ENCODE measurements around the gene CDK5.
A peak's percentile ranks its signal among the peaks of the same experiment; 100 is the strongest.
"Not testable (repeated sequence)": the region's sequence is repeated elsewhere in the genome, so short reads cannot be mapped to it uniquely, and the experiment has no call there.

The CDK5 gene

DNA sequence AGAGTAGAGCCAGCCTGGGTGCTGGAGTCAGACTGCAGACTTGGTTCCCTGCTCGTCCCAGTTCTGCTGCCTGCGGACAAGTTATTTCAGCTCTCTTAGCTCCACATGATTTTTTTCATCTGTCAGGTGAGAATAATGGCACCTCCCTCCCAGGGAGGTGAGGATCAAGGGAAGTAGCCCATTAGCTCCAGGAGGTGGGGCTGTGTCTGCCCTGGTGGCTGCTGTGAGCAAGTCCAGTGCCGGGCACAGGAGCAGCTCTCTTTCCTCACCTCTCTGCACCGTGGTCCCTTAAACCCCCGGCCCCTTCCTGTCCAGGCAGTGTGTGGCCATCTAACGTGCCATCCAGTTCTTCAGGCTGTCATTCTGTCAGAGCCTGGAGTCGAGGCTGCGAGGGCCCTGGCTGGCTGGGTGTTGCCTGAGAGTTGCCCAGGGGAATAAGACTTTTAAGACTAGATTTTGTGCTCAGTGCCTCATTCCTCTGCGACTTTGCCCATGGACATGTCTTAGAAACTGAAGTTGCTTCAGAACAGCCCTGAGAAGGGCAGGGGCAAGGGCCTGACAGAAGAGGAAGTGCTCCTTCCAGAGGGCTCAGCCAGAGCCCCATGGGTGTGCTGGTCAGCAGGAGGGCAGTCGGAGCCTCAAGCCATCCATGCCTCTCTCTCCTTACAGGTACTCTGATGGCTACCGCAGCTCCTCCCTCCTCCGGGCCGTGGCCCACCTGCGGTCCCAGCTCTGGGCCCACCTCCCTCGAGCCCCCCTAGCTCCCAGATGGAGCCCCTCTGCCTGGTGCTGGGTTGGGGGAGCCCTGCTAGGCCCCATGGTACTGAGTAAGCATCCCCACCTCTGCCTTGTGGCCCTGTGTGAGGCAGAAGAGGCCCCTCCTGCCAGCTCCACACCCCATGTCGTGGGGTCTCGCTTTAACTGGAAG lies 24.5 kb downstream of the CDK5 start:
- peaks cover 10% of the 10 kb centered on the region for H3K4me1 Mint-ChIP-seq (ENCODE audit: low read depth)
- no peaks in the 10 kb centered on the region for H3K9me3 Mint-ChIP-seq
- H3K4me3 Mint-ChIP-seq: no peak overlapping the region
- peaks cover 4% of the 10 kb centered on the region for H3K36me3 Mint-ChIP-seq (ENCODE audit: low read depth)
- H3K27me3 Mint-ChIP-seq (ENCODE audit: low read depth): no peaks in the 10 kb centered on the region
- DNase-seq (ENCODE audit: low spot score): no peak
- no peak overlapping the region for H3K27ac Mint-ChIP-seq

DNA sequence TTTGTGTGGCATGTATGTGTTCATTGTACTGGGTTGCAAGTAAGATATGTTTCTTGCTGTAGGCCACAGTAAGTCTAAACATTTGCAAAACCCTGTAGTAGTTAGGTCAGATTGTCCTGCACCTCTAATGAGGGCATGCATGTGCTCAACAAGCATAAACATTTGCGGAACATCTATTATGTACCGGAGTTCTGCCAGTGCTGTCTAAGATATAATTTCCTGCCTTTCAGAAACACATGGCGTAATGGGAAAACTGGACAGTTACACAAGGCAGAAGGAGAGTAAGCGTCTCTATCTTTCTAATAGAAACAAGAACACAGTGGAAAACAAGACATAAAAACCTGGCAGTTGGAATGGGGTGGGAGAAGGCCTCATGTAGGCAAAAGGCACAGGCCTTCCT lies 26.7 kb downstream of the CDK5 start:
- no peak for DNase-seq (ENCODE audit: low spot score)
- Mint-ChIP-seq H3K27ac (no peak overlapping the region), H3K36me3 (ENCODE audit: low read depth) (peaks cover 2% of the 10 kb centered on the region), H3K4me1 (ENCODE audit: low read depth) (peaks cover 17% of the 10 kb centered on the region), H3K9me3 (no peaks in the 10 kb centered on the region), H3K4me3 (no peak overlapping the region), H3K27me3 (ENCODE audit: low read depth) (no peaks in the 10 kb centered on the region)

DNA sequence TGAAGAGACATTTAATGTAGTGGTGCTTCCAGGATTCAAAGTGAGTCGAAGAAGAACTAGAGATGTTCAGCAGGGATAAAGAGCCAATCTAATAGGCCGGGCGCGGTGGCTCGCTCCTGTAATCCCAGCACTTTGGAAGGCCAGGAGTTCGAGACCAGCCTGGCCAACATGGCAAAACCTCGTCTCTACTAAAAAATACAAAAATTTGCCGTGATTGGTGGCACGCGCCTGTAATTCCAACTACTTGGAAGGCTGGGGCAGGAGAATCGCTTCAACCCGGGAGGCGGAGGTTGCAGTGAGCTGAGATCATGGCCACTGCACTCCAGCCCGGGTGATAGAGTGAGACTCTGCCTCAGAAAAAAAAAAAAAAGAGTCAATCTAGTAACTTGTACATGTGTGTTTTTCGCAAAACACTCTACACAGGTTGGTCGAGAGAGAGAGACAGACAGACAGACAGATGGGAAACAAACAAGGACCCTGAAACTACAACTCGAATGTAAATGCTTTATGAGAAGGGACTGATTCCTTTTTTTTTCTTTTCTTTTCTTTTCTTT lies 28.7 kb downstream of the CDK5 start:
- H3K9me3 Mint-ChIP-seq: no peaks in the 10 kb centered on the region
- H3K36me3 Mint-ChIP-seq (ENCODE audit: low read depth): peaks cover 2% of the 10 kb centered on the region
- peak overlapping the region; percentile 96 for H3K27ac Mint-ChIP-seq
- peak overlapping the region; percentile 96 for H3K4me3 Mint-ChIP-seq
- H3K4me1 Mint-ChIP-seq (ENCODE audit: low read depth): peaks cover 17% of the 10 kb centered on the region
- DNase-seq (ENCODE audit: low spot score): no peak
- H3K27me3 Mint-ChIP-seq (ENCODE audit: low read depth): peaks cover 3% of the 10 kb centered on the region

DNA sequence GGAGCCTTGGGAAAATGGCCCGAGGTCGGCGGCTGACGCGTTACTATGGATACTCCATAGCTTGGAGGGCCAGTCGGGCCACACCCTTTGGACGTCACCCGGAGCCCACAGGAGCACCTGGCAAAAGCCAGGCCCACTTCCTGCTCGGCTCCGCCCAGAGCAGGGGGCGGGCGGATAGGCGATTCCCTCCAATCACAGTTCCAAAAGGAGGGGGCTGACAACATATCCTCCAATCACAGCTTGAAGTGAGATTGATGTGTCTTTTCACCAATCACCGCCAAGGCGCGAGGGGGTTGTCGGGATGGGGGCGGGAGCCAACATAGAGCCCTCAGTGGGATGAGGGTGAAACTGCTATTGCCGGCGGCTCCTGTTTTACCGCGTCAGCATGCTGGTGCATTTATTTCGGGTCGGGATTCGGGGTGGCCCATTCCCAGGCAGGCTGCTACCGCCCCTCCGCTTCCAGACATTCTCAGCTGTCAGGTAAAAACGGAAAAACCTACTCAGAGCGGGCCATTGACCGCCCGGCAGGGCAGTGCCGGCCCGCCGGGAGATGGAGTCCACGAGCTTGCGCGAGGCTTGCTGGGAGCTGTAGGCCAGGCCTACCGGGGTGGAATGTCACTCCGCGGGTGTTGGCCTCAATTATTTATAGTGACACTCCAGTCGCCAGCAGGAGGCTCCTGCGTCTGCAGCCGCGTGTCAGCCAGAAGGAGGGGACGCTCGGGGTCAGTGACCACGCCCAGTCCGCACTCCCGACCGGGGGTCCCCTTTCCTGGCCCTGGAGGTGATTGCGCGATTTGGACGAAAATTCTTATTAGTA lies 29.4 kb downstream of the CDK5 start, which contains the start of gene ABCB8:
TSS of gene ABCB8 (plus strand) at position 320 of the 817 bp plus-strand sequence. CDS start at position 386, 66 bp downstream.
- peaks cover 2% of the 10 kb centered on the region for H3K36me3 Mint-ChIP-seq (ENCODE audit: low read depth)
- peak within 1 kb of the TSS; percentile 96 for H3K4me3 Mint-ChIP-seq
- DNase-seq (ENCODE audit: low spot score): peak; percentile 97
- peak within 1 kb of the TSS; percentile 96 for H3K27ac Mint-ChIP-seq
- H3K9me3 Mint-ChIP-seq: no peaks in the 10 kb centered on the region
- peaks cover 17% of the 10 kb centered on the region for H3K4me1 Mint-ChIP-seq (ENCODE audit: low read depth)
- peaks cover 3% of the 10 kb centered on the region for H3K27me3 Mint-ChIP-seq (ENCODE audit: low read depth)

DNA sequence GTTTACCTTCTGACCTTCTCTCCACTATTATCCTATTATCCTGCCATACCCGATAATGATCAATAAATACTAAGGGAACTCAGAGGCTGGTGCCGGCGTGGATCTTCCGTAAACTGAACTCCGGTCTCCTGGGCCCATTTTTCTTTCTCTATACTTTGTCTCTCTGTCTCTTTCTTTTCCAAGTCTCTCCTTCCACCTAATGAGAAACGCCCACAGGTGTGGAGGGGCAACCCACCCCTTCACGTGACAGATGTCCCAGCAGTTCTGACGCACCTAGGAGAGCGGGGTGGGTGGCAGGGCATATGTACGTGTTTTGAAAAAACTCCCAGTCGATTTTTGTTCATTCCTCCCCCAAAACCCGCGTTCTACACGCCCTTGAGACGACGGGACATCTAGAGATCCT lies 30.0 kb downstream of the CDK5 start:
- H3K36me3 Mint-ChIP-seq (ENCODE audit: low read depth); DNase-seq (ENCODE audit: low spot score); H3K27me3 Mint-ChIP-seq (ENCODE audit: low read depth); H3K9me3 Mint-ChIP-seq: not testable (repeated sequence)
- Mint-ChIP-seq H3K27ac (peak overlapping the region; percentile 96), H3K4me3 (peak overlapping the region; percentile 96), H3K4me1 (ENCODE audit: low read depth) (peaks cover 17% of the 10 kb centered on the region)

DNA sequence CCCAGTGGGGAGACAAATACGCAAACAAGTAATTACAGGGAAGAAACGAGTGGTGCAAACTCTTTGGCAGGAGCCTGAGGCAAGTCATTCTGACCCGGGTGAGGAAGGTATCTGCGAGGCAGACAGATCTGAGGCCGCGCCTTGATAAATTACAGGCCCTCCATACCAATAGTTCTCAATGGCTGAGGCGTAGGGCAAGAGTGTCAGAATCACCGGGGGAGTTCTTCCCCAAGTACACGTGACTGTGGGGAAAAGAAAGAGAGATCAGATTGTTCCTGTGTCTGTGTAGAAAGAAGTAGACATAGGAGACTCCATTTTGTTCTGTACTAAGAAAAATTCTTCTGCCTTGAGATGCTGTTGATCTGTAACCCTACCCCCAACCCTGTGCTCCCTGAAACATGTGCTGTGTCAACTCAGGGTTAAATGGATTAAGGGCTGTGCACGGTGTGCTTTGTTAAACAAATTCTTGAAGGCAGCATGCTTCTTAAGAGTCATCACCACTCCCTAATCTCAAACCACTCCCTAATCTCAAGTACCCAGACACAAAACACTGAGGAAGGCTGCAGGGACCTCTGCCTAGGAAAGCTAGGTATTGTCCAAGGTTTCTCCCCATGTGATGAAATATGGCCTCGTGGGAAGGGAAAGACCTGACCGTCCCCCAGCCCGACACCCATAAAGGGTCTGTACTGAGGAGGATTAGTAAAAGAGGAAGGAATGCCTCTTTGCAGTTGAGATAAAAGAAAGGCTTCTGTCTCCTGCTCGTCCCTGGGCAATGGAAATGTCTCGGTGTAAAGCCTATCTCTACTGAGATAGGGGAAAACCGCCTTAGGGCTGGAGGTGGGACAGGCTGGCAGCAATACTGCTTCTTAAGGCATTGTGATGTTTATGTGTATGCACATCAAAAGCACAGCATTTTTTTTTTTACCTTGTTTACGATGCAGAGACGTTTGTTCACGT lies 30.6 kb downstream of the CDK5 start:
- H3K36me3 Mint-ChIP-seq (ENCODE audit: low read depth): not testable (repeated sequence)
- peak overlapping the region; percentile 96 for H3K4me3 Mint-ChIP-seq
- peaks cover 17% of the 10 kb centered on the region for H3K4me1 Mint-ChIP-seq (ENCODE audit: low read depth)

DNA sequence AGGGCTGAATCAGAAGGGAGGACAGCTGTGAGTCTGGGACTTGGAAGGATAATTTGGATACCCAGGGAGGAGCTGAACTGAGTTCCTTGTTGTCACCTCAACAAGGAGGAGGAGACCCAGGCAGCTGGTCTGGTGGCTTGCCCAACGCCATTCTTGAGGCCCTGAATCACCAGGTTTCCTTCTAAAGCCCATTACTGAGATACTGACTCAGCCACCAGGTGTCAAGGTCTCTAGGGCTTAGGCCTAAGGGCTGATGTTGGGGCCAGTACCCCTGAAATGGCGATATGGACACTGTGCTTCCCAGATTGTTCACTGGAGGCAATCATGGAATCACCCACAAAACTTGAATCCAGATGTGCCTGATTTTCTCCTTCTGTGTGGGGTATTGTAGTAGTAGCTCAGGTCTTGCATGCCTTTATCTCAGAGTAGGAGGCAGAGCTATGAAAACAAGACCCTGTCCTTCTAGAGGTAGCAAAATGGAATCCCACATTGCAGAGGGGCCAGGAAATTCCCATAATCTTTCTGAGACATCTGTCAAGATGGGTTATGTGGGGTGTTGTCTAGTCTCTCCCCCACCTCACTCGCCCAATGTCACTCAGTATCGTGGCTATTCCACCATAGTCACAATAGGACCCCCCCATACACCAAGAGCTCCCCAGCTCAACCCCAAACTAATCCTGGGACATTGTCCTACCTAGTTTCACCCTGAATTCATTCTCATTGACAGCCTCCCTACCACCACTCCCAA lies 31.6 kb downstream of the CDK5 start:
- DNase-seq (ENCODE audit: low spot score): no peak
- Mint-ChIP-seq H3K4me3 (no peak overlapping the region), H3K9me3 (no peaks in the 10 kb centered on the region), H3K27ac (peak overlapping the region; percentile 50), H3K4me1 (ENCODE audit: low read depth) (peaks cover 17% of the 10 kb centered on the region), H3K27me3 (ENCODE audit: low read depth) (peaks cover 7% of the 10 kb centered on the region), H3K36me3 (ENCODE audit: low read depth) (peaks cover 2% of the 10 kb centered on the region)

More for the DNA sequence above, 30.6 kb downstream of the CDK5 start:
- H3K9me3 Mint-ChIP-seq; H3K27me3 Mint-ChIP-seq (ENCODE audit: low read depth); DNase-seq (ENCODE audit: low spot score): not testable (repeated sequence)
- peak overlapping the region; percentile 96 for H3K27ac Mint-ChIP-seq

DNA sequence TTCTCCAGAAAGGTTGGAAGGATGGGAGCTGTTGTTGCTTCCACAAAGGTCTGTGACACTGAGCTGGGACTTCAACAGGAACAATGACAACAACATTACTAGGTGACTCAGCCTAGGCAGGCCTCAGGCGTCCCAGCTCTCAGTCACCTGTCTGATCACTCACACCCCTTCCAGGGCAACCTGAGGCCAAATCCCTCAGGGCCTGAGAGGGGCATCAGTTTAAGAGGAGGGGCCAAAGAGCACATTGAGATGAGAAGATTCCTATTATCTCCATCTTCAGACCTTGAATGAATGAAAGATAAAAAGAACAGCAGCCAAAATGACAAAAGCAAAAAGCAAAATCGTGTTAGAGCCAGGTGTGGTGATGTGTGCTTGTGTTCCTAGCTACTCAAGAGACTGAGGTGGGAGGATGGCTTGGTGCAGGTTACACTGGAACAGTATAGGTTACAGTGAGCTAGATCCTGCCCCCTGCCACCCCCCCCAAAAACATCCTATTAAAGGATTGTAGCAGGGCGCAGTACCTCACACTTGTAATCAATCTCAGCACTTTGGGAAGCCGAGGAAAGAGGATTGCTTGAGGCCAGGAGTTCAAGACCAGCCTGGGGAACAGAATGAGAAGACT lies 33.2 kb downstream of the CDK5 start, which contains the start of gene ATG9B:
TSS of gene ATG9B (minus strand) at position 60 of the 622 bp plus-strand sequence. CDS start 71 bp downstream, outside the sequence.
- Mint-ChIP-seq H3K27me3 (ENCODE audit: low read depth) (peaks cover 20% of the 10 kb centered on the region), H3K27ac (no peak within 1 kb of the TSS), H3K9me3 (no peaks in the 10 kb centered on the region), H3K4me3 (no peak within 1 kb of the TSS), H3K36me3 (ENCODE audit: low read depth) (peaks cover 2% of the 10 kb centered on the region), H3K4me1 (ENCODE audit: low read depth) (peaks cover 16% of the 10 kb centered on the region)
- DNase-seq (ENCODE audit: low spot score): no peak

DNA sequence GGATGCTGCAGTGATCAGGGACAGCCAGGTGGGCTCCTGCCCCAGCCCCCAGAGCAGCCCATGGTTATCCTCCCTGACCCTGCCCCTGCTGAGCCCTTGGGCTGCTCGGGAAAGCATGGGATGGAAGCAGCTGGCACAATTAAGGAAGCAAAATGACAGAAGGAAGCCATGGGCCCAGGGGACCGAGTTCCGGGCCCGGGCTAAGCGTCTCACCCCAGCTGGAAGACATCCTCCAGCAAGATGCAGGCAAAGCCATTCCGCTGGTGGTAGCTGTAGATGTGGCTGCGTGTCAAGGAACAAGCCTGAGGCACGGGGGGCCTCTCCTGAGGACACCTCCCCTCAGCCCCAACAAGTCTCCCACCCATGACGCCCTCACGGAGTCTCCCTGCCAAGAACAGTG lies 34.5 kb downstream of the CDK5 start:
- Mint-ChIP-seq H3K27ac (no peak overlapping the region), H3K4me3 (no peak overlapping the region), H3K9me3 (no peaks in the 10 kb centered on the region), H3K4me1 (ENCODE audit: low read depth) (peaks cover 16% of the 10 kb centered on the region), H3K36me3 (ENCODE audit: low read depth) (peaks cover 1% of the 10 kb centered on the region), H3K27me3 (ENCODE audit: low read depth) (peaks cover 29% of the 10 kb centered on the region)
- DNase-seq (ENCODE audit: low spot score): no peak

DNA sequence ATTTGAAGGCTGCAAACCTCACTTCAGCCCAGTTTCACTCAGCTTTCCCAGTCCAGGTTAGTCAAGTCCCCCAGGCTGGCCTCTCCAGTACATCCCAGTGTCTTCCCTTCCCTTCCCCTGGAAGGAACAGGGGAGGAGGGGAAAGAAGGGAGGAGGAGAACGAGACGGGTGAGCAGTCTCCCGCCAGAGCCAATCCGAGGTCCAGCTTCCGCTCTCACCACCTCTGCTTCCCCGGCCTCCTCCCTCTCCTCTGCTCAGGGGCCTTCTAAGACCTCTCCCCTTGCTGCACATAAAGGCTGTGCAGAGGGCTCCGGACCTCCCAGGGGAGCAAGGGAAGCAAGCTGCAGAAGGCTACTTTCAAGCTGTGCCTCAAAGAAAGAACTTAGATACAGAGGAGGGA lies 37.5 kb downstream of the CDK5 start:
- peaks cover 4% of the 10 kb centered on the region for H3K36me3 Mint-ChIP-seq (ENCODE audit: low read depth)
- H3K9me3 Mint-ChIP-seq: no peaks in the 10 kb centered on the region
- peaks cover 38% of the 10 kb centered on the region for H3K27me3 Mint-ChIP-seq (ENCODE audit: low read depth)
- peaks cover 28% of the 10 kb centered on the region for H3K4me1 Mint-ChIP-seq (ENCODE audit: low read depth)
- DNase-seq (ENCODE audit: low spot score): no peak
- H3K27ac Mint-ChIP-seq: no peak overlapping the region
- H3K4me3 Mint-ChIP-seq: no peak overlapping the region

DNA sequence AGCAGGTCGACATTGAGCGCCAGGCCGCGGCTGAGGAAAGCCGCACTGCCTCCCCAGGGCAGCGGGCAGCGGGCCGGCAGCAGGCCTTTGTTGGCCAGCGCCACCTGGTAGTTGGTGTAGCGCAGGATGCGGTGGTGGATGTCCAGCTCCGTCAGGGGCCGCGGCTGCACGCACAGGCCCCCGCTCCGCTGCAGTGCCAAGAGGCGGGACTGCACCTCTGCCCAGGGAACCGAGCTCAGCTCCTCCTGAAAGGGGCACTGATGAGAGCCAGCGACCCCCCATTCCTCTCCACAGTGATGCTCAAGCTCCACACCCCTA lies 38.6 kb downstream of the CDK5 start:
- Mint-ChIP-seq H3K9me3 (no peaks in the 10 kb centered on the region), H3K27me3 (ENCODE audit: low read depth) (peaks cover 35% of the 10 kb centered on the region), H3K4me3 (peak overlapping the region; percentile 28), H3K36me3 (ENCODE audit: low read depth) (peaks cover 10% of the 10 kb centered on the region), H3K4me1 (ENCODE audit: low read depth) (peaks cover 38% of the 10 kb centered on the region), H3K27ac (peak overlapping the region; percentile 68)
- no peak for DNase-seq (ENCODE audit: low spot score)

DNA sequence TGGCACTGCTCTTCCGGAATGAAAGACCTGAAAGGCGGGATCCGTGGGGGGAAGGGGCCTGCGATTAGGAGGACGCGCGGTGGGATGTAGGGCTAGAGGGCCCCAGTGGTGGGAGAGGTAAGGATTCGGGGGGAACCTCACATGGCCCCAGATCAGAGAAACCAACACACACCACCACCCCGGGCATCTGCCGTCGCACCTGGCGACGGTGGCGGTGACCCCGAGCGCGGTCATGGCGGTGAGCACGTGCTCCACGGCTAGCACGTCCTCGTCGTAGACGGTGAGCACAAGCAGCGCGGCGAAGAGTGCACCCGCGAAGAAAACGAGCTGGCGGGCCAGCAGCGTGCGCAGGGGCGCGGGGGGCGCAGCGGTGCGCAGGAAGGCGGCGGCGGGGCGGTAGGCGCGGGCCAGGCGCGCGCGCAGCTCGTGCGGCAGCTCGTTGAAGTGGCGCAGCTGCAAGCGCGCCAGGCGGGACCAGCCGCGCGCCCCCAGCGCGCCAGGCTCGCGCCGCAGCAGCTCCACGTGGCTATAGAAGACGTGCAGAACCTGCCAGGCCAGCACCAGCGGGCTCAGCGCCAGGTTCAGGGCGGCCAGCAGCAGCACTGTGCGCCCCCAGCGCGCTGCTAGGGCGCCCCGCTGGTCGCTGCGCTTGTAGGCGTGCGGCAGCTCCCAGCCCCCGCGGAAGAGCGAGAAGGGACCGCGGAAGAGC lies 39.1 kb downstream of the CDK5 start:
- peak overlapping the region; percentile 78 for H3K27ac Mint-ChIP-seq
- peaks cover 35% of the 10 kb centered on the region for H3K27me3 Mint-ChIP-seq (ENCODE audit: low read depth)
- no peaks in the 10 kb centered on the region for H3K9me3 Mint-ChIP-seq
- H3K36me3 Mint-ChIP-seq (ENCODE audit: low read depth): peaks cover 12% of the 10 kb centered on the region
- peak; percentile 25 for DNase-seq (ENCODE audit: low spot score)
- peak overlapping the region; percentile 79 for H3K4me3 Mint-ChIP-seq
- peaks cover 39% of the 10 kb centered on the region for H3K4me1 Mint-ChIP-seq (ENCODE audit: low read depth)
